Panc1 (cell line): ENCODE measurements around the gene TLK1. TPM values are rescaled to one million over a fixed set of nuclear protein-coding genes. Genes with fewer than 3 reads are reported as not detected.

Experiments used
- ATAC-seq: fragments of 200-7000 bp; cut with Tn5 transposase; 2 replicates; pipeline ENCODE4 v1.9.1; 2020; ENCODE audit warnings: mild to moderate bottlenecking, moderate library complexity
- BruUV-seq: library from RNA; stranded (reverse); fragments of 400-500 nt; replicated peaks from 2 replicates; lab custom pipeline; 2021; lab: Mats Ljungman, UMichigan
- CTCF ChIA-PET: fragments of 300-600 bp; sonication (Branson Sonifier 250); formaldehyde crosslinking; loops from one replicate; lab custom pipeline; 2022; ENCODE audit warnings: antibody characterized with exemption; lab: Charles Lee
- POLR2A ChIA-PET: fragments of 300-600 bp; sonication (Branson Sonifier 250); formaldehyde crosslinking; loops from one replicate; lab custom pipeline; 2022; ENCODE audit warnings: antibody characterized with exemption; lab: Charles Lee
- DNase-seq: peaks from one replicate; pipeline ENCODE4 v3.0.0-alpha.2; 2010; ENCODE audit warnings: low read depth, low spot score
- H3K27ac ChIP-seq: 2 replicates; pipeline ENCODE4 v1.5.1; 2011; ENCODE audit warnings: mild to moderate bottlenecking, low read length, inconsistent platforms
- H3K27me3 ChIP-seq: fragments of 200-500 bp; sonication (Bioruptor generic); 2 replicates; pipeline ENCODE4 v1.6.0; 2014; ENCODE audit warnings: low read length, inconsistent platforms; ENCODE audit not compliant: control insufficient read depth, insufficient read depth
- H3K36me3 ChIP-seq: fragments of 200-500 bp; sonication (Bioruptor generic); 2 replicates; pipeline ENCODE4 v1.5.1; 2014; ENCODE audit warnings: inconsistent platforms, mild to moderate bottlenecking, low read length, moderate library complexity; ENCODE audit not compliant: control insufficient read depth, insufficient read depth
- H3K4me1 ChIP-seq: 2 replicates; pipeline ENCODE4 v1.5.1; 2011; ENCODE audit warnings: inconsistent platforms, mild to moderate bottlenecking, low read length, moderate library complexity; ENCODE audit not compliant: control insufficient read depth, insufficient read depth
- H3K4me3 ChIP-seq, 2 experiments: 2 replicates each; pipeline ENCODE4 v1.5.1; 2011 to 2012; ENCODE audit warnings: low read depth in 2 of 2, low read length in 2 of 2, mild to moderate bottlenecking in 2 of 2, inconsistent platforms in 1 of 2, moderate library complexity in 1 of 2
- H3K9me3 ChIP-seq: fragments of 200-500 bp; sonication (Bioruptor generic); 2 replicates; pipeline ENCODE4 v1.5.1; 2014; ENCODE audit warnings: low read depth, mild to moderate bottlenecking, inconsistent platforms, low read length, moderate library complexity; ENCODE audit not compliant: control insufficient read depth, insufficient read depth
- CTCF ChIP-seq: fragments of 450-650 bp; IDR thresholded peaks from 2 replicates; pipeline ENCODE4 v1.5.1; 2017; ENCODE audit warnings: mild to moderate bottlenecking
- POLR2AphosphoS5 ChIP-seq: IDR thresholded peaks from 2 replicates; pipeline ENCODE4 v1.6.1; 2012; ENCODE audit warnings: mild to moderate bottlenecking, low read depth, low read length, moderate library complexity
- REST ChIP-seq, 2 experiments: IDR thresholded peaks; 2 replicates each; pipeline ENCODE4 v1.6.1; 2011 to 2012; ENCODE audit warnings: low read depth in 2 of 2, control low read depth in 1 of 2, low read length in 1 of 2, mild to moderate bottlenecking in 1 of 2, moderate library complexity in 1 of 2; ENCODE audit not compliant: insufficient read depth in 1 of 2
- SIN3A ChIP-seq: IDR thresholded peaks from 2 replicates; pipeline ENCODE4 v1.6.1; 2012; ENCODE audit warnings: low read depth, mild to moderate bottlenecking, low read length, moderate library complexity, borderline replicate concordance; ENCODE audit not compliant: insufficient read depth
- TCF7L2 ChIP-seq: IDR thresholded peaks from 2 replicates; pipeline ENCODE4 v1.6.1; 2011; ENCODE audit warnings: mild to moderate bottlenecking, low read depth, low read length, inconsistent platforms
- in situ Hi-C: cut with HindIII; loops from 2 replicates; pipeline ENCODE4 v1.10.0; 2016; ENCODE audit warnings: low sequenced_read_pairs, low pct_unique_long_range_greater_than_20kb
- intact Hi-C: fragments of 100-400 bp; cut with micrococcal nuclease; formaldehyde crosslinking; loops from one replicate; pipeline ENCODE4 v1.10.0; 2022; ENCODE audit not compliant: unreplicated experiment
- total RNA-seq: library from RNA; stranded (reverse); gene quantifications from one replicate; pipeline ENCODE4 v1.2.1, GENCODE V29; 2021; ENCODE audit not compliant: unreplicated experiment

The TLK1 gene
- total RNA-seq, 1 experiment from 2014 or later, result 92.9 TPM

- BruUV-seq, result no TSS peak
- intact Hi-C loops, result loop anchor here (5.0 to 10.0 kb wide), 2 partner anchors 180 to 458 kb away; partner anchors contain the start of genes DCAF17 and METTL8
- H3K9me3 ChIP-seq, result no peaks in the 10 kb centered on the region
- CTCF ChIA-PET, result interaction anchor here (0.7 kb wide), 1 partner anchor 512 kb away, joined by 3 read pairs; no protein-coding TSS in a partner anchor
- in situ Hi-C loops, result no loop called here
- H3K36me3 ChIP-seq, result no peaks in the 10 kb centered on the region
- H3K27ac ChIP-seq, result peak overlapping the region; percentile 45
- POLR2A ChIA-PET, result no interaction called here
- H3K4me3 ChIP-seq, result peak overlapping the region; percentile 69 to 84
- no peaks in the 10 kb centered on the region for H3K27me3 ChIP-seq
- H3K4me1 ChIP-seq, result peaks cover 15% of the 10 kb centered on the region
- TF ChIP-seq TCF7L2 (no peak), REST (IDR thresholded peaks at IDR 0.05; ENCODE audit: insufficient read depth in 1 of 2, low read depth in 2 of 2, low read length in 1 of 2) (no peak), CTCF (no peak), SIN3A (no peak), POLR2AphosphoS5 (no peak)
- ATAC-seq, result no peak
- no peak for DNase-seq
These were observed 186.2 kb downstream of the TLK1 start for GRCh38 chr2:170974304-170974993.

- H3K27ac ChIP-seq, result peak overlapping the region; percentile 45
- H3K27me3 ChIP-seq, result no peaks in the 10 kb centered on the region
- intact Hi-C loops (loop anchor here (1.0 to 10.0 kb wide), 3 partner anchors 181 to 459 kb away; partner anchors contain the start of genes DCAF17 and METTL8), in situ Hi-C loops (no loop called here)
- ATAC-seq (peak; percentile 95), DNase-seq (peak; percentile 47)
- no peak; the same call in none of the 2 replicates for TF ChIP-seq POLR2AphosphoS5
- no peak for TF ChIP-seq TCF7L2
- no peak for TF ChIP-seq REST (IDR thresholded peaks at IDR 0.05; ENCODE audit: insufficient read depth in 1 of 2, low read depth in 2 of 2, low read length in 1 of 2)
- TF ChIP-seq CTCF, result peak; percentile 98
- peak; percentile 74; the same call in 1 of the 2 replicates for TF ChIP-seq SIN3A
- peak overlapping the region; percentile 69 to 84 for H3K4me3 ChIP-seq
- BruUV-seq, result no TSS peak
- ChIA-PET CTCF (interaction anchor here (1.0 kb wide), 1 partner anchor 443 kb away, joined by 4 read pairs; no protein-coding TSS in a partner anchor), POLR2A (no interaction called here)
- H3K36me3 ChIP-seq, result no peaks in the 10 kb centered on the region
- peaks cover 15% of the 10 kb centered on the region for H3K4me1 ChIP-seq
- no peaks in the 10 kb centered on the region for H3K9me3 ChIP-seq
These were observed 187.0 kb downstream of the TLK1 start for GRCh38 chr2:170973492-170974303.
